Panc1 (cell line): ENCODE results near the gene SULF2. TPM values are rescaled to one million over a fixed set of nuclear protein-coding genes. Genes with fewer than 3 reads are reported as not detected.

Source experiments
- ATAC-seq: fragments of 200-7000 bp; cut with Tn5 transposase; 2 replicates; pipeline ENCODE4 v1.9.1; 2020; ENCODE audit warnings: mild to moderate bottlenecking, moderate library complexity
- BruUV-seq: library from RNA; stranded (reverse); fragments of 400-500 nt; replicated peaks from 2 replicates; lab custom pipeline; 2021; lab: Mats Ljungman, UMichigan
- CTCF ChIA-PET: fragments of 300-600 bp; sonication (Branson Sonifier 250); formaldehyde crosslinking; loops from one replicate; lab custom pipeline; 2022; ENCODE audit warnings: antibody characterized with exemption; lab: Charles Lee
- POLR2A ChIA-PET: fragments of 300-600 bp; sonication (Branson Sonifier 250); formaldehyde crosslinking; loops from one replicate; lab custom pipeline; 2022; ENCODE audit warnings: antibody characterized with exemption; lab: Charles Lee
- DNase-seq: peaks from one replicate; pipeline ENCODE4 v3.0.0-alpha.2; 2010; ENCODE audit warnings: low read depth, low spot score
- H3K27ac ChIP-seq: 2 replicates; pipeline ENCODE4 v1.5.1; 2011; ENCODE audit warnings: mild to moderate bottlenecking, low read length, inconsistent platforms
- H3K27me3 ChIP-seq: fragments of 200-500 bp; sonication (Bioruptor generic); 2 replicates; pipeline ENCODE4 v1.6.0; 2014; ENCODE audit warnings: low read length, inconsistent platforms; ENCODE audit not compliant: control insufficient read depth, insufficient read depth
- H3K36me3 ChIP-seq: fragments of 200-500 bp; sonication (Bioruptor generic); 2 replicates; pipeline ENCODE4 v1.5.1; 2014; ENCODE audit warnings: inconsistent platforms, mild to moderate bottlenecking, low read length, moderate library complexity; ENCODE audit not compliant: control insufficient read depth, insufficient read depth
- H3K4me1 ChIP-seq: 2 replicates; pipeline ENCODE4 v1.5.1; 2011; ENCODE audit warnings: inconsistent platforms, mild to moderate bottlenecking, low read length, moderate library complexity; ENCODE audit not compliant: control insufficient read depth, insufficient read depth
- H3K4me3 ChIP-seq, 2 experiments: 2 replicates each; pipeline ENCODE4 v1.5.1; 2011 to 2012; ENCODE audit warnings: low read depth in 2 of 2, low read length in 2 of 2, mild to moderate bottlenecking in 2 of 2, inconsistent platforms in 1 of 2, moderate library complexity in 1 of 2
- H3K9me3 ChIP-seq: fragments of 200-500 bp; sonication (Bioruptor generic); 2 replicates; pipeline ENCODE4 v1.5.1; 2014; ENCODE audit warnings: low read depth, mild to moderate bottlenecking, inconsistent platforms, low read length, moderate library complexity; ENCODE audit not compliant: control insufficient read depth, insufficient read depth
- CTCF ChIP-seq: fragments of 450-650 bp; IDR thresholded peaks from 2 replicates; pipeline ENCODE4 v1.5.1; 2017; ENCODE audit warnings: mild to moderate bottlenecking
- POLR2AphosphoS5 ChIP-seq: IDR thresholded peaks from 2 replicates; pipeline ENCODE4 v1.6.1; 2012; ENCODE audit warnings: mild to moderate bottlenecking, low read depth, low read length, moderate library complexity
- REST ChIP-seq, 2 experiments: IDR thresholded peaks; 2 replicates each; pipeline ENCODE4 v1.6.1; 2011 to 2012; ENCODE audit warnings: low read depth in 2 of 2, control low read depth in 1 of 2, low read length in 1 of 2, mild to moderate bottlenecking in 1 of 2, moderate library complexity in 1 of 2; ENCODE audit not compliant: insufficient read depth in 1 of 2
- SIN3A ChIP-seq: IDR thresholded peaks from 2 replicates; pipeline ENCODE4 v1.6.1; 2012; ENCODE audit warnings: low read depth, mild to moderate bottlenecking, low read length, moderate library complexity, borderline replicate concordance; ENCODE audit not compliant: insufficient read depth
- TCF7L2 ChIP-seq: IDR thresholded peaks from 2 replicates; pipeline ENCODE4 v1.6.1; 2011; ENCODE audit warnings: mild to moderate bottlenecking, low read depth, low read length, inconsistent platforms
- in situ Hi-C: cut with HindIII; loops from 2 replicates; pipeline ENCODE4 v1.10.0; 2016; ENCODE audit warnings: low sequenced_read_pairs, low pct_unique_long_range_greater_than_20kb
- intact Hi-C: fragments of 100-400 bp; cut with micrococcal nuclease; formaldehyde crosslinking; loops from one replicate; pipeline ENCODE4 v1.10.0; 2022; ENCODE audit not compliant: unreplicated experiment
- total RNA-seq: library from RNA; stranded (reverse); gene quantifications from one replicate; pipeline ENCODE4 v1.2.1, GENCODE V29; 2021; ENCODE audit not compliant: unreplicated experiment

Gene SULF2
- total RNA-seq, 1 experiment from 2014 or later: 1.4 TPM

- peaks cover 10% of the 10 kb centered on the region for H3K27me3 ChIP-seq
- no TSS peak for BruUV-seq
- CTCF ChIA-PET: no interaction called here
Measured at GRCh38 chr20:47744803-47745202, 40.5 kb downstream of the SULF2 start.

GRCh38 chr20:47743671-47744070 lies 41.6 kb downstream of the SULF2 start:
- no peak for TF ChIP-seq POLR2AphosphoS5
- no peak for TF ChIP-seq CTCF
- TF ChIP-seq SIN3A: no peak
- TF ChIP-seq REST (IDR thresholded peaks at IDR 0.05; ENCODE audit: insufficient read depth in 1 of 2, low read depth in 2 of 2, low read length in 1 of 2): no peak
- no peak for TF ChIP-seq TCF7L2
- ATAC-seq: no peak
- intact Hi-C loops (no loop called here), in situ Hi-C loops (no loop called here)
- CTCF ChIA-PET: no interaction called here
- H3K36me3 ChIP-seq: no peaks in the 10 kb centered on the region
- DNase-seq: no peak
- no peaks in the 10 kb centered on the region for H3K9me3 ChIP-seq
- no peak overlapping the region for H3K4me3 ChIP-seq
- no peaks in the 10 kb centered on the region for H3K4me1 ChIP-seq
- H3K27me3 ChIP-seq: peaks cover 3% of the 10 kb centered on the region
- BruUV-seq: no TSS peak
- POLR2A ChIA-PET: no interaction called here
- H3K27ac ChIP-seq: no peak overlapping the region

More at GRCh38 chr20:47744803-47745202, 40.5 kb downstream of the SULF2 start:
- Histone ChIP-seq H3K27ac (no peak overlapping the region), H3K9me3 (no peaks in the 10 kb centered on the region), H3K36me3 (no peaks in the 10 kb centered on the region), H3K4me3 (no peak overlapping the region), H3K4me1 (no peaks in the 10 kb centered on the region)
- POLR2A ChIA-PET: no interaction called here
- intact Hi-C loops: no loop called here
- ATAC-seq (no peak), DNase-seq (no peak)
- in situ Hi-C loops: no loop called here
- no peak for TF ChIP-seq TCF7L2
- TF ChIP-seq REST (IDR thresholded peaks at IDR 0.05; ENCODE audit: insufficient read depth in 1 of 2, low read depth in 2 of 2, low read length in 1 of 2): no peak
- no peak for TF ChIP-seq SIN3A
- no peak for TF ChIP-seq CTCF
- TF ChIP-seq POLR2AphosphoS5: no peak
